Lower lobe of right lung (tissue), 2 donors: ENCODE data around the gene UBB. TPM values are rescaled to one million over a fixed set of nuclear protein-coding genes. Genes with fewer than 3 reads are reported as not detected.
A peak's percentile ranks its signal among the peaks of the same experiment; 100 is the strongest.

Experiments used
- ATAC-seq, 2 donors: fragments of 200-7000 bp; cut with Tn5 transposase; one replicate each; pipeline ENCODE4 v1.9.1; 2020 to 2022; ENCODE audit warnings: mild to moderate bottlenecking in 2 of 2, moderate library complexity in 2 of 2
- DNase-seq: peaks from one replicate; pipeline ENCODE4 v3.0.0-alpha.2; 2020
- H3K27ac ChIP-seq: fragments of 200-600 bp; one replicate; pipeline ENCODE4 v1.8.0; 2022
- H3K27me3 ChIP-seq: fragments of 200-600 bp; one replicate; pipeline ENCODE4 v1.8.0; 2022; ENCODE audit warnings: low read depth
- H3K36me3 ChIP-seq: fragments of 200-600 bp; one replicate; pipeline ENCODE4 v1.8.0; 2022; ENCODE audit warnings: mild to moderate bottlenecking
- H3K4me1 ChIP-seq: fragments of 200-600 bp; one replicate; pipeline ENCODE4 v1.8.0; 2022
- H3K4me3 ChIP-seq: fragments of 200-600 bp; one replicate; pipeline ENCODE4 v1.8.0; 2022; ENCODE audit warnings: mild to moderate bottlenecking
- H3K9me3 ChIP-seq: fragments of 200-600 bp; one replicate; pipeline ENCODE4 v1.8.0; 2022
- CTCF ChIP-seq: fragments of 200-600 bp; IDR thresholded peaks from one replicate; pipeline ENCODE4 v1.8.0; 2022; ENCODE audit warnings: antibody characterized with exemption, mild to moderate bottlenecking
- intact Hi-C: fragments of 100-400 bp; cut with DNase I; formaldehyde crosslinking; loops from one replicate; pipeline ENCODE4 v1.11.0; 2022
- total RNA-seq: library from RNA; stranded (reverse); fragmentation: NEBNext Ultra II Directional; extraction: Animal tissue kit (Norgen Biotek cat#: 25700); gene quantifications from one replicate; pipeline ENCODE4 v1.2.1, GENCODE V29; 2021
- donor health status: DM: no; HTN: yes; CAD: no; lungs with severe emphysema.

The UBB gene
- total RNA-seq, 1 donor from 2014 or later = 1,803 TPM

GRCh38 chr17:16377941-16378341, 3.0 kb upstream of the UBB start:
- no peak overlapping the region for H3K4me3 ChIP-seq
- H3K36me3 ChIP-seq = peaks cover 13% of the 10 kb centered on the region
- ATAC-seq (no peak), DNase-seq (no peak)
- no peaks in the 10 kb centered on the region for H3K27me3 ChIP-seq
- intact Hi-C loops = no loop called here
- H3K9me3 ChIP-seq = no peaks in the 10 kb centered on the region
- H3K4me1 ChIP-seq = peaks cover 8% of the 10 kb centered on the region
- no peak for TF ChIP-seq CTCF
- peak overlapping the region; percentile 58 for H3K27ac ChIP-seq

- DNase-seq (no peak), ATAC-seq (peak; percentile 38 to 48)
- Histone ChIP-seq H3K4me3 (no peak overlapping the region), H3K4me1 (peaks cover 16% of the 10 kb centered on the region), H3K9me3 (no peaks in the 10 kb centered on the region), H3K36me3 (peaks cover 21% of the 10 kb centered on the region), H3K27ac (peak overlapping the region; percentile 58), H3K27me3 (no peaks in the 10 kb centered on the region)
- TF ChIP-seq CTCF = no peak
- intact Hi-C loops = no loop called here
These were observed 2.1 kb upstream of the UBB start for GRCh38 chr17:16378636-16379282.

GRCh38 chr17:16379654-16380053, 1.2 kb upstream of the UBB start:
- Histone ChIP-seq H3K4me1 (peaks cover 25% of the 10 kb centered on the region), H3K36me3 (peaks cover 30% of the 10 kb centered on the region), H3K27ac (peak overlapping the region; percentile 92), H3K4me3 (no peak overlapping the region), H3K27me3 (no peaks in the 10 kb centered on the region), H3K9me3 (no peaks in the 10 kb centered on the region)
- TF ChIP-seq CTCF = no peak
- intact Hi-C loops = no loop called here
- DNase-seq = no peak
- no peak for ATAC-seq

GRCh38 chr17:16381496-16381820, 567 bp downstream of the UBB start:
- Histone ChIP-seq H3K9me3 (no peaks in the 10 kb centered on the region), H3K36me3 (peaks cover 30% of the 10 kb centered on the region), H3K27ac (peak overlapping the region; percentile 92), H3K27me3 (no peaks in the 10 kb centered on the region), H3K4me1 (peaks cover 25% of the 10 kb centered on the region), H3K4me3 (peak overlapping the region; percentile 75)
- DNase-seq (no peak), ATAC-seq (peak in 1 of 2 donors; percentile 2)
- TF ChIP-seq CTCF = no peak
- intact Hi-C loops = no loop called here

- Histone ChIP-seq H3K9me3 (no peaks in the 10 kb centered on the region), H3K27me3 (no peaks in the 10 kb centered on the region), H3K4me1 (peaks cover 25% of the 10 kb centered on the region), H3K4me3 (peak overlapping the region; percentile 75), H3K36me3 (peaks cover 30% of the 10 kb centered on the region), H3K27ac (no peak overlapping the region)
- TF ChIP-seq CTCF = no peak
- ATAC-seq (no peak), DNase-seq (no peak)
- intact Hi-C loops = no loop called here
These were observed 2.3 kb downstream of the UBB start for GRCh38 chr17:16383216-16383615.
